Kidney (tissue), 22 donors: ENCODE data around the gene RIGI. TPM values are rescaled to one million over a fixed set of nuclear protein-coding genes. Genes with fewer than 3 reads are reported as not detected.
A peak's percentile ranks its signal among the peaks of the same experiment; 100 is the strongest.

Experiments
- DNase-seq, 5 donors: peaks; one replicate each; pipeline ENCODE4 v3.0.0-alpha.2; 2013 to 2020
- FAIRE-seq: peaks from 2 replicates; lab custom pipeline; 2012; peaks lifted over from hg19 to GRCh38; lab: Jason Lieb, UNC
- H3K27ac ChIP-seq, 2 donors: one replicate each; pipeline ENCODE4 v1.7.0; 2013; ENCODE audit warnings: low read depth in 2 of 2, low read length in 2 of 2, inconsistent platforms in 1 of 2
- H3K27me3 ChIP-seq: one replicate; pipeline ENCODE4 v1.7.1; 2013; ENCODE audit warnings: low read length, inconsistent platforms; ENCODE audit not compliant: control insufficient read depth, insufficient read depth
- H3K36me3 ChIP-seq, 3 donors: one replicate each; pipeline versions ENCODE4 v1.7.0 to v1.7.1; 2013; ENCODE audit warnings: low read length in 3 of 3, control low read depth in 1 of 3, inconsistent platforms in 1 of 3; ENCODE audit not compliant: insufficient read depth in 3 of 3, control insufficient read depth in 2 of 3
- H3K4me1 ChIP-seq, 3 donors: one replicate each; pipeline versions ENCODE4 v1.7.0 to v1.7.1; 2013; ENCODE audit warnings: low read length in 3 of 3, inconsistent platforms in 1 of 3, low read depth in 1 of 3; ENCODE audit not compliant: control insufficient read depth in 2 of 3, insufficient read depth in 2 of 3
- H3K4me3 ChIP-seq, 3 donors: one replicate each; pipeline versions ENCODE4 v1.7.0 to v1.8.1; 2013; ENCODE audit warnings: low read length in 3 of 3, control low read depth in 1 of 3, inconsistent platforms in 1 of 3
- H3K9ac ChIP-seq, 3 donors: one replicate each; pipeline versions ENCODE4 v1.7.0 to v1.7.1; 2013; ENCODE audit warnings: low read length in 3 of 3, control low read depth in 1 of 3, inconsistent platforms in 1 of 3
- H3K9me3 ChIP-seq, 3 donors: one replicate each; pipeline versions ENCODE4 v1.7.0 to v1.7.1; 2013; ENCODE audit warnings: low read length in 3 of 3, control low read depth in 1 of 3, inconsistent platforms in 1 of 3; ENCODE audit not compliant: control insufficient read depth in 2 of 3, insufficient read depth in 1 of 3
- CTCF ChIP-seq: IDR thresholded peaks from 3 replicates; pipeline ENCODE4 v1.5.1; 2012; ENCODE audit warnings: mild to moderate bottlenecking, moderate library complexity, borderline replicate concordance; ENCODE audit not compliant: insufficient read depth; ENCODE audit errors: extremely low read depth
- intact Hi-C: fragments of 100-400 bp; cut with DNase I; formaldehyde crosslinking; loops from one replicate; pipeline ENCODE4 v1.11.1; 2022
- long read RNA-seq, 10 donors: library from polyadenylated mRNA in 1 of 10; unstranded in 1 of 10; transcript quantifications; one replicate each; pipeline ENCODE4 v2.0.0 and lab custom pipeline, GENCODE V29; 2021 to 2026
- polyA plus RNA-seq: library from polyadenylated mRNA; stranded (reverse); fragments of 350-450 nt; fragmentation: Illumina TruSeq; extraction: RNeasy Lipid Tissue Mini Kit (QIAGEN cat#74804); gene quantifications from one replicate; pipeline ENCODE4 v1.2.3, GENCODE V29; 2014; ENCODE audit warnings: low read depth, low replicate concordance; ENCODE audit not compliant: insufficient read depth
- total RNA-seq: library from RNA; stranded (reverse); fragmentation: NEBNext Ultra II Directional; extraction: Animal tissue kit (Norgen Biotek cat#: 25700); gene quantifications from one replicate; pipeline ENCODE4 v1.2.1, GENCODE V29; 2021
- donor health status: control.
- donor health status: control.
- donor health status: control.
- donor health status: control.
- donor health status: control.
- donor health status: DM: yes; HTN: yes; CAD: no.
- donor health status: Normal renal cell carcinoma (clear cell type).

Gene RIGI
- total RNA-seq (13.1 TPM), polyA plus RNA-seq (5.0 TPM)
- long read RNA-seq, donor 1: 0 reads
- long read RNA-seq, donor 2: 0 reads
- long read RNA-seq, donor 3: 0 reads
- long read RNA-seq, donor 4: 0 reads
- long read RNA-seq, donor 5: 0 reads
- long read RNA-seq, donor 6: 0 reads
- long read RNA-seq, donor 7, full-length matches to known transcripts: 4 of 14 reads
- long read RNA-seq, donor 7, partial matches to known transcripts: 3 of 14 reads
- long read RNA-seq, donor 7, other reads (novel, unspliced or antisense): 7 of 14 reads
- long read RNA-seq, donor 8: 0 reads
- long read RNA-seq, donor 9, full-length matches to known transcripts: 1 of 1 reads
- long read RNA-seq, donor 9, partial matches to known transcripts: 0 of 1 reads
- long read RNA-seq, donor 9, other reads (novel, unspliced or antisense): 0 of 1 reads
- long read RNA-seq, donor 10: 0 reads

GRCh38 chr9:32526041-32526706, at the start of gene RIGI:
Gene RIGI (minus strand): TSS chr9:32526196. CDS start chr9:32526166, 30 bp downstream.
- Histone ChIP-seq H3K4me3 (peak within 1 kb of the TSS; percentile 88 to 99 (median 96)), H3K27ac (peak within 1 kb of the TSS; percentile 77 to 86), H3K27me3 (no peaks in the 10 kb centered on the region), H3K9ac (peak within 1 kb of the TSS; percentile 61 to 98 (median 83)), H3K9me3 (no peaks in the 10 kb centered on the region), H3K36me3 (no peaks in the 10 kb centered on the region), H3K4me1 (peaks cover 0 to 7% (median 3%) of the 10 kb centered on the region in 3 donors)
- DNase-seq (peak; percentile 92 to 97 (median 95)), FAIRE-seq (peak; percentile 85)
- TF ChIP-seq CTCF: peak; percentile 42
- intact Hi-C loops: no loop called here

DNA sequence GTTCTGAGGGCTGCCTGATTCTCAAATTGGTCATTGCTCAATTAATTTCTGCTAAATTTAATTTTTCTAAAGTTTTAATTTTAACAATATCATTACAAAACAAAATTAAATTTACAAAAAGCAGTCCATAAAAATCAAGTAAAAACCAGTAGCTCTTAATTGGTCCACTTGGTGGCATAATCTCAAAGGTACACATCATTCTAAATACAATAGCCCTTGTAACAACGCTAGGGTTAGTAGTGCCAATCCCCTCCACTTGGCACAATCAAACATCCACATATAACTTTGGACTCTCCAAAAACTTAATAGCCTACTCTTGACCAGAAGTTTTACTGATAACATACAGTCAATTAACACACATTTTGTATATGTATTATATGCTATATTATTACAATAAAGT, 48.9 kb upstream of the RIGI start:
- no peak for FAIRE-seq
- no peak for TF ChIP-seq CTCF
- intact Hi-C loops: loop anchor here (5.0 kb wide), 1 partner anchor 198 kb away; no protein-coding TSS in a partner anchor
- no peaks in the 10 kb centered on the region for H3K27me3 ChIP-seq
- H3K27ac ChIP-seq: no peak overlapping the region
- no peak overlapping the region for H3K4me3 ChIP-seq
- H3K36me3 ChIP-seq: no peaks in the 10 kb centered on the region
- H3K9ac ChIP-seq: no peak overlapping the region
- H3K4me1 ChIP-seq: peaks cover 2 to 5% (median 4%) of the 10 kb centered on the region in 3 donors
- no peaks in the 10 kb centered on the region for H3K9me3 ChIP-seq
- DNase-seq: no peak

DNA sequence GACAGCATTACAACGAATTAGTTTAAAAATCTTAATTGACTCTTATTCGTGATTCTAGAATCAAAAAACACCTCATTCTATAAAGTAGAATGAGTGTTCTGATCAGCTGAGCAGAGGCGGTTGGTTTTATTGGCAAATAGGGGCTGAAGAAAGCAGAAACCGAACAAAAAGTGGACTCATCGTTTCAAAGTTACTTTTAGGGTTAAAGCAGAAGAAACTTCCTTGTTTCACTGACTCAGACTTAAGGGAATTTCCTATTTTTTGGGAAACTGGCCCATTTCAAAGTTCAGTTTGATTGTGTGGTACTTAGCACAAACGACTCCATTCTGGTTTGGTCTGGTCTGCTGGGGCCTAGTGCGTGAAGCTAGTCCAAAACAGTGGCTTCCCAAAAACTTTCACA, 47.8 kb upstream of the RIGI start:
- no peak overlapping the region for H3K27ac ChIP-seq
- DNase-seq (no peak), FAIRE-seq (no peak)
- peaks cover 2 to 5% (median 3%) of the 10 kb centered on the region in 3 donors for H3K4me1 ChIP-seq
- intact Hi-C loops: no loop called here
- H3K36me3 ChIP-seq: no peaks in the 10 kb centered on the region
- TF ChIP-seq CTCF: no peak
- peak overlapping the region in 1 of 3 donors; percentile 92 for H3K4me3 ChIP-seq
- H3K9ac ChIP-seq: peak overlapping the region in 1 of 3 donors; percentile 96
- no peaks in the 10 kb centered on the region for H3K27me3 ChIP-seq
- no peaks in the 10 kb centered on the region for H3K9me3 ChIP-seq
